ENCODE measurements around the gene NFATC1.

DNA sequence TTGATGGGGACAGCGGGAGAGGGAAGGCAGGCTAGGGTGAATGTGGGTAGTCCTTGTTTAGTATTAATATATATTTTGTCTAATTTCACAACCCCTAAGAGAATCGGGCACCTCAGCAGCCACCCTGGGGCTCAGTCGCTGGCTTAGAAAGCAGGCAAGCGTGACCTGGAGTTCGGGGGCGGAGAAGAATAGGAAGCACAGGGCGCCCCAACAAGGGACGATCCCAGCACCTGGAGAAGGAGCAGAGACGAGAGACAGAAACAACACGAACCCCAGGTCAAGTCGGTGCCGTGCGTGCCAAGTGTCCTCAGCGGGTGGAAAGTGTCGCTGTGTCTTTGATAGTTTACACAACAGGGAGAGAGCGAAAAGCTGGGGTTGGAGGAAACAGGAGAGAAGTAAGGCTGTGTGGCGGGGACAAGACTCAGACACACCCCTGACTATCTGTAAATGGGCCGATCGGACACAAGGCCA is 95.4 kb downstream of the NFATC1 start:
- TF ChIP-seq CTCF (IDR thresholded peaks at IDR 0.05) (no peak), POLR2A (IDR thresholded peaks at IDR 0.05) (no peak), EP300 (IDR thresholded peaks at IDR 0.05) (no peak), POLR2AphosphoS5 (IDR thresholded peaks at IDR 0.05) (no peak)
